ENCODE measurements around the gene BTBD2. TPM values are rescaled to one million over a fixed set of nuclear protein-coding genes. Genes with fewer than 3 reads are reported as not detected.
A peak's percentile ranks its signal among the peaks of the same experiment; 100 is the strongest.

Gene BTBD2
- total and polyA plus RNA-seq, 2 of the 13 experiments (the other 11 are each of a cell fraction or from before 2014, with no cell fraction given): 28.1 to 45.3 TPM

GRCh38 chr19:2061495-2062388 lies 46.2 kb upstream of the BTBD2 start (continued):
- TF ChIP-seq ZNF17 (CRISPR knock-in tag; IDR thresholded peaks at IDR 0.05): no peak
- TF ChIP-seq FOXA1 (IDR thresholded peaks at IDR 0.05): no peak
- no peak for TF ChIP-seq FOXA1 (CRISPR knock-in tag; IDR thresholded peaks at IDR 0.05)
- peak; percentile 42; the same call in 1 of the 2 replicates for TF ChIP-seq ZBTB7A (CRISPR knock-in tag; IDR thresholded peaks at IDR 0.05)
- no peak for TF ChIP-seq GATA4 (IDR thresholded peaks at IDR 0.05; ENCODE audit: borderline replicate concordance, low read depth)
- TF ChIP-seq IKZF1 (IDR thresholded peaks at IDR 0.05): no peak
- TF ChIP-seq ZNF503 (CRISPR knock-in tag; IDR thresholded peaks at IDR 0.05): peak; percentile 47; the same call in 1 of the 2 replicates
- TF ChIP-seq TCF7L2 (IDR thresholded peaks at IDR 0.05; ENCODE audit: low read depth, low read length): no peak
- peak; percentile 62; the same call in 1 of the 2 replicates for TF ChIP-seq ZNF333 (CRISPR knock-in tag; IDR thresholded peaks at IDR 0.05; ENCODE audit: borderline replicate concordance)
- TF ChIP-seq ZNF264 (CRISPR knock-in tag; IDR thresholded peaks at IDR 0.05): no peak
- TF ChIP-seq GPN1 (CRISPR knock-in tag; IDR thresholded peaks at IDR 0.05; ENCODE audit: borderline replicate concordance): no peak
- TF ChIP-seq ATAD3A (CRISPR knock-in tag; IDR thresholded peaks at IDR 0.05): 0 out of 2 replicates have a peak, but pooled peaks have one; percentile 41
- no peak for TF ChIP-seq ISL2 (CRISPR knock-in tag; IDR thresholded peaks at IDR 0.05)
- peak; percentile 74; the same call in 1 of the 2 replicates for TF ChIP-seq CEBPB (IDR thresholded peaks at IDR 0.05; ENCODE audit: borderline replicate concordance, low read depth, low read length)
- TF ChIP-seq, protein P1, sequence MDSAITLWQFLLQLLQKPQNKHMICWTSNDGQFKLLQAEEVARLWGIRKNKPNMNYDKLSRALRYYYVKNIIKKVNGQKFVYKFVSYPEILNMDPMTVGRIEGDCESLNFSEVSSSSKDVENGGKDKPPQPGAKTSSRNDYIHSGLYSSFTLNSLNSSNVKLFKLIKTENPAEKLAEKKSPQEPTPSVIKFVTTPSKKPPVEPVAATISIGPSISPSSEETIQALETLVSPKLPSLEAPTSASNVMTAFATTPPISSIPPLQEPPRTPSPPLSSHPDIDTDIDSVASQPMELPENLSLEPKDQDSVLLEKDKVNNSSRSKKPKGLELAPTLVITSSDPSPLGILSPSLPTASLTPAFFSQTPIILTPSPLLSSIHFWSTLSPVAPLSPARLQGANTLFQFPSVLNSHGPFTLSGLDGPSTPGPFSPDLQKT (CRISPR knock-in tag; IDR thresholded peaks at IDR 0.05; ENCODE audit: borderline replicate concordance): no peak
- TF ChIP-seq RBM22 (optimal IDR thresholded peaks at IDR 0.05; ENCODE audit: low read length): peak; percentile 71
- TF ChIP-seq RFX1 (IDR thresholded peaks at IDR 0.05): peak; percentile 97
- no peak; the same call in 1 of the 2 replicates for TF ChIP-seq KLF11 (CRISPR knock-in tag; IDR thresholded peaks at IDR 0.05)
- no peak for TF ChIP-seq ZNF614 (CRISPR knock-in tag; IDR thresholded peaks at IDR 0.05; ENCODE audit: borderline replicate concordance)
- TF ChIP-seq PPARG (CRISPR knock-in tag; conservative IDR thresholded peaks at IDR 0.05): no peak
- TF ChIP-seq, protein P2, sequence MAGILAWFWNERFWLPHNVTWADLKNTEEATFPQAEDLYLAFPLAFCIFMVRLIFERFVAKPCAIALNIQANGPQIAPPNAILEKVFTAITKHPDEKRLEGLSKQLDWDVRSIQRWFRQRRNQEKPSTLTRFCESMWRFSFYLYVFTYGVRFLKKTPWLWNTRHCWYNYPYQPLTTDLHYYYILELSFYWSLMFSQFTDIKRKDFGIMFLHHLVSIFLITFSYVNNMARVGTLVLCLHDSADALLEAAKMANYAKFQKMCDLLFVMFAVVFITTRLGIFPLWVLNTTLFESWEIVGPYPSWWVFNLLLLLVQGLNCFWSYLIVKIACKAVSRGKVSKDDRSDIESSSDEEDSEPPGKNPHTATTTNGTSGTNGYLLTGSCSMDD (CRISPR knock-in tag; IDR thresholded peaks at IDR 0.05): no peak
- TF ChIP-seq ZBTB7B (CRISPR knock-in tag; IDR thresholded peaks at IDR 0.05): peak; percentile 12; the same call in 1 of the 2 replicates
- no peak for TF ChIP-seq ZNF3 (CRISPR knock-in tag; IDR thresholded peaks at IDR 0.05)
- TF ChIP-seq, protein P3, sequence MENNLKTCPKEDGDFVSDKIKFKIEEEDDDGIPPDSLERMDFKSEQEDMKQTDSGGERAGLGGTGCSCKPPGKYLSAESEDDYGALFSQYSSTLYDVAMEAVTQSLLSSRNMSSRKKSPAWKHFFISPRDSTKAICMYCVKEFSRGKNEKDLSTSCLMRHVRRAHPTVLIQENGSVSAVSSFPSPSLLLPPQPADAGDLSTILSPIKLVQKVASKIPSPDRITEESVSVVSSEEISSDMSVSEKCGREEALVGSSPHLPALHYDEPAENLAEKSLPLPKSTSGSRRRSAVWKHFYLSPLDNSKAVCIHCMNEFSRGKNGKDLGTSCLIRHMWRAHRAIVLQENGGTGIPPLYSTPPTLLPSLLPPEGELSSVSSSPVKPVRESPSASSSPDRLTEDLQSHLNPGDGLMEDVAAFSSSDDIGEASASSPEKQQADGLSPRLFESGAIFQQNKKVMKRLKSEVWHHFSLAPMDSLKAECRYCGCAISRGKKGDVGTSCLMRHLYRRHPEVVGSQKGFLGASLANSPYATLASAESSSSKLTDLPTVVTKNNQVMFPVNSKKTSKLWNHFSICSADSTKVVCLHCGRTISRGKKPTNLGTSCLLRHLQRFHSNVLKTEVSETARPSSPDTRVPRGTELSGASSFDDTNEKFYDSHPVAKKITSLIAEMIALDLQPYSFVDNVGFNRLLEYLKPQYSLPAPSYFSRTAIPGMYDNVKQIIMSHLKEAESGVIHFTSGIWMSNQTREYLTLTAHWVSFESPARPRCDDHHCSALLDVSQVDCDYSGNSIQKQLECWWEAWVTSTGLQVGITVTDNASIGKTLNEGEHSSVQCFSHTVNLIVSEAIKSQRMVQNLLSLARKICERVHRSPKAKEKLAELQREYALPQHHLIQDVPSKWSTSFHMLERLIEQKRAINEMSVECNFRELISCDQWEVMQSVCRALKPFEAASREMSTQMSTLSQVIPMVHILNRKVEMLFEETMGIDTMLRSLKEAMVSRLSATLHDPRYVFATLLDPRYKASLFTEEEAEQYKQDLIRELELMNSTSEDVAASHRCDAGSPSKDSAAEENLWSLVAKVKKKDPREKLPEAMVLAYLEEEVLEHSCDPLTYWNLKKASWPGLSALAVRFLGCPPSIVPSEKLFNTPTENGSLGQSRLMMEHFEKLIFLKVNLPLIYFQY (CRISPR knock-in tag; IDR thresholded peaks at IDR 0.05; ENCODE audit: borderline replicate concordance): no peak

All from HepG2 (cell line).